H9 (cell line): Measurements from ENCODE around the gene PARD3. TPM values are rescaled to one million over a fixed set of nuclear protein-coding genes. Genes with fewer than 3 reads are reported as not detected.

Experiments used
- DNase-seq: peaks from one replicate; pipeline ENCODE4 v3.0.0-alpha.2; 2017
- H2AFZ ChIP-seq: one replicate; pipeline ENCODE4 v1.6.1; 2013; ENCODE audit warnings: mild to moderate bottlenecking, low read length, control low read depth, moderate library complexity
- H2AK5ac ChIP-seq: 2 replicates; pipeline ENCODE4 v1.6.1; 2013; ENCODE audit warnings: low read length, control low read depth, mixed read lengths; ENCODE audit not compliant: insufficient read length
- H2BK120ac ChIP-seq: one replicate; pipeline ENCODE4 v1.6.1; 2013; ENCODE audit warnings: low read depth, mild to moderate bottlenecking, low read length, control low read depth, inconsistent platforms; ENCODE audit not compliant: poor library complexity, severe bottlenecking
- H2BK12ac ChIP-seq: 2 replicates; pipeline ENCODE4 v1.6.1; 2013; ENCODE audit warnings: low read length, control low read depth, mixed read lengths, low read depth; ENCODE audit not compliant: insufficient read length
- H2BK15ac ChIP-seq: 2 replicates; pipeline ENCODE4 v1.6.1; 2013; ENCODE audit warnings: low read depth, low read length, control low read depth
- H2BK20ac ChIP-seq: one replicate; pipeline ENCODE4 v1.6.1; 2013; ENCODE audit warnings: low read depth, mild to moderate bottlenecking, low read length, control low read depth, inconsistent platforms; ENCODE audit not compliant: poor library complexity, severe bottlenecking
- H2BK5ac ChIP-seq: 2 replicates; pipeline ENCODE4 v1.6.1; 2013; ENCODE audit warnings: low read length, control low read depth, mixed read lengths; ENCODE audit not compliant: insufficient read length
- H3K14ac ChIP-seq: 2 replicates; pipeline ENCODE4 v1.6.1; 2013; ENCODE audit warnings: low read length, control low read depth; ENCODE audit not compliant: insufficient read depth
- H3K18ac ChIP-seq: 2 replicates; pipeline ENCODE4 v1.6.1; 2013; ENCODE audit warnings: low read depth, mild to moderate bottlenecking, mixed read lengths, low read length, control low read depth; ENCODE audit not compliant: insufficient read length
- H3K23ac ChIP-seq: 2 replicates; pipeline ENCODE4 v1.6.1; 2013; ENCODE audit warnings: low read length, control low read depth, mixed read lengths, low read depth; ENCODE audit not compliant: insufficient read length
- H3K23me2 ChIP-seq: 2 replicates; pipeline ENCODE4 v1.6.1; 2013; ENCODE audit warnings: low read depth, mild to moderate bottlenecking, mixed read lengths, low read length, control low read depth; ENCODE audit not compliant: insufficient read length, poor library complexity, severe bottlenecking
- H3K27ac ChIP-seq: 2 replicates; pipeline ENCODE4 v1.5.1; 2013; ENCODE audit warnings: low read length, control low read depth, mixed read lengths, low read depth; ENCODE audit not compliant: insufficient read length
- H3K27me3 ChIP-seq: 2 replicates; pipeline ENCODE4 v1.6.1; 2013; ENCODE audit warnings: low read length, control low read depth, inconsistent platforms; ENCODE audit not compliant: insufficient read depth
- H3K4ac ChIP-seq: 2 replicates; pipeline ENCODE4 v1.6.1; 2013; ENCODE audit warnings: low read depth, mild to moderate bottlenecking, control low read depth, inconsistent platforms, low read length, moderate library complexity
- H3K4me1 ChIP-seq: 2 replicates; pipeline ENCODE4 v1.6.1; 2013; ENCODE audit warnings: low read length, control low read depth, inconsistent platforms; ENCODE audit not compliant: insufficient read depth
- H3K4me2 ChIP-seq: 2 replicates; pipeline ENCODE4 v1.6.1; 2013; ENCODE audit warnings: low read length, control low read depth, mixed read lengths; ENCODE audit not compliant: insufficient read length, insufficient read depth
- H3K56ac ChIP-seq: 2 replicates; pipeline ENCODE4 v1.6.1; 2013; ENCODE audit warnings: low read depth, mild to moderate bottlenecking, mixed read lengths, low read length, control low read depth; ENCODE audit not compliant: insufficient read length
- H3K79me1 ChIP-seq: 2 replicates; pipeline ENCODE4 v1.6.1; 2013; ENCODE audit warnings: low read depth, mild to moderate bottlenecking, moderate library complexity, low read length, control low read depth, inconsistent platforms; ENCODE audit not compliant: insufficient read depth, poor library complexity, severe bottlenecking
- H3K79me2 ChIP-seq: 2 replicates; pipeline ENCODE4 v1.6.1; 2013; ENCODE audit warnings: low read length, control low read depth, inconsistent platforms; ENCODE audit not compliant: insufficient read depth
- H3K9ac ChIP-seq: 2 replicates; pipeline ENCODE4 v1.6.1; 2013; ENCODE audit warnings: low read length, control low read depth, mixed read lengths; ENCODE audit not compliant: insufficient read length; ENCODE audit errors: extremely low read depth
- H3K9me3 ChIP-seq: one replicate; pipeline ENCODE4 v1.6.1; 2013; ENCODE audit warnings: low read depth, low read length, inconsistent platforms; ENCODE audit not compliant: control insufficient read depth
- H3T11ph ChIP-seq: one replicate; pipeline ENCODE4 v1.6.1; 2013; ENCODE audit warnings: mild to moderate bottlenecking, low read length, control low read depth, inconsistent platforms
- H4K20me1 ChIP-seq: one replicate; pipeline ENCODE4 v1.6.1; 2013; ENCODE audit not compliant: control insufficient read depth, insufficient read length, insufficient read depth
- H4K5ac ChIP-seq: 2 replicates; pipeline ENCODE4 v1.6.1; 2013; ENCODE audit warnings: low read depth, mild to moderate bottlenecking, mixed read lengths, low read length, control low read depth; ENCODE audit not compliant: insufficient read length
- H4K8ac ChIP-seq: replicated peaks from 2 replicates; pipeline ENCODE4 v1.6.1; 2013; ENCODE audit warnings: low read length, control low read depth, mixed read lengths, low read depth; ENCODE audit not compliant: insufficient read length
- H4K91ac ChIP-seq: 2 replicates; pipeline ENCODE4 v1.6.1; 2013; ENCODE audit warnings: low read depth, mild to moderate bottlenecking, moderate library complexity, mixed read lengths, low read length, control low read depth; ENCODE audit not compliant: insufficient read length
- H3K27ac Mint-ChIP-seq, 3 experiments: 2 replicates in 2 of 3; 3 replicates in 1 of 3; pipeline ENCODE4 v1.8.0; 2020 to 2021; ENCODE audit warnings: mixed read lengths in 3 of 3, mild to moderate bottlenecking in 1 of 3, moderate library complexity in 1 of 3
- H3K27me3 Mint-ChIP-seq: 2 replicates; pipeline ENCODE4 v1.8.0; 2021; ENCODE audit warnings: low read depth, mild to moderate bottlenecking, moderate library complexity, mixed read lengths
- H3K36me3 Mint-ChIP-seq, 3 experiments: 2 replicates in 2 of 3; 3 replicates in 1 of 3; pipeline ENCODE4 v1.8.0; 2020 to 2021; ENCODE audit warnings: low read depth in 3 of 3, mixed read lengths in 3 of 3; ENCODE audit not compliant: insufficient read depth in 1 of 3
- H3K4me1 Mint-ChIP-seq, 2 experiments: 2 replicates each; pipeline ENCODE4 v1.8.0; 2020; ENCODE audit warnings: mixed read lengths in 2 of 2
- H3K4me3 Mint-ChIP-seq, 2 experiments: 2 replicates in 1 of 2; 3 replicates in 1 of 2; pipeline ENCODE4 v1.8.0; 2020 to 2021; ENCODE audit warnings: mild to moderate bottlenecking in 2 of 2, mixed read lengths in 2 of 2, moderate library complexity in 1 of 2
- H3K9me3 Mint-ChIP-seq, 2 experiments: 2 replicates in 1 of 2; 3 replicates in 1 of 2; pipeline ENCODE4 v1.8.0; 2020; ENCODE audit warnings: mild to moderate bottlenecking in 2 of 2, mixed read lengths in 2 of 2, moderate library complexity in 1 of 2
- WGBS: extraction: QIAGEN DNeasy Blood & Tissue Kit; methylation state at CpG from one replicate; pipeline ENCODE4 v1.1.7; 2013; ENCODE audit warnings: missing lambda C conversion rate, low lambda C conversion rate, mixed read lengths; ENCODE audit not compliant: insufficient read length; ENCODE audit errors: extremely low coverage; 5-methylcytosine and 5-hydroxymethylcytosine counted together
- total RNA-seq: library from RNA; stranded (reverse); gene quantifications from 2 replicates; pipeline ENCODE4 v1.2.1, GENCODE V29; 2021
- TF ChIP-seq, protein P1 (sequence below): fragments of 200-600 bp; sonication (generic); conservative IDR thresholded peaks from 3 replicates; pipeline ENCODE4 v1.8.0; 2021; ENCODE audit warnings: antibody characterized with exemption, mild to moderate bottlenecking

Gene PARD3
- total RNA-seq, 1 experiment from 2014 or later, result 44.7 TPM

DNA sequence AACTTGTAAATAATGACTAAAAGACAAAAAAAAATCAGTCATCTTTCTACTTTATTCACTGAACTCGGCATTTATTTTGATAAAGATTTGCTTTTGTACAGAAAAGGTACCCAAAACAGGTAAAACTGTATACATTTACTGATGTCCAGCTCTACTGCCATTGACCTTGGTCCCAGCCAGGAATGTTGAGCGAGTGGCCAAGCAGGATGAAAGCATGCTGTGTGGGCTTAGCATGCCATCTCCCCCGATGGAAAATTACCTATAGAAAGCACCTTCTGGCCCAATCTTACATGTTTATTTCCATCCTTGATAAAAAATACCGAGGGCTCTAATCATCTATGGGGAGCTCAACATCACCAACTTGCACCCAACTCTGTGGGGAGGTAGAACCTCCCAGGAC lies 6.8 kb downstream of the PARD3 start:
- no peak overlapping the region for H3K27ac Mint-ChIP-seq
- H3K4me3 Mint-ChIP-seq, result peak overlapping the region in 1 of 2 experiments; percentile 50; a peak in 1 of 5 replicates
- H3K79me2 ChIP-seq, result peaks cover 47% of the 10 kb centered on the region; the same call in 1 of the 2 replicates

More for the DNA sequence above, 6.8 kb downstream of the PARD3 start:
- H4K91ac ChIP-seq, result no peak overlapping the region
- no peak overlapping the region for H3K56ac ChIP-seq
- no peaks in the 10 kb centered on the region for H4K20me1 ChIP-seq
- Mint-ChIP-seq H3K4me1 (peaks cover 47 to 57% of the 10 kb centered on the region in 2 experiments), H3K9me3 (no peaks in the 10 kb centered on the region), H3K27me3 (peaks cover 3% of the 10 kb centered on the region), H3K36me3 (no peaks in the 10 kb centered on the region)
- H4K8ac ChIP-seq, result no peak overlapping the region
- no peak overlapping the region for H2BK15ac ChIP-seq
- no peak overlapping the region for H2BK12ac ChIP-seq
- peaks cover 18% of the 10 kb centered on the region for H3K79me1 ChIP-seq
- H2BK5ac ChIP-seq, result no peak overlapping the region
- no peak overlapping the region for H3K14ac ChIP-seq
- H3K18ac ChIP-seq, result no peak overlapping the region
- WGBS, result no CpG with 5 or more reads among the region's 4 CpGs
- no peaks in the 10 kb centered on the region for H3K23me2 ChIP-seq
- H3K9ac ChIP-seq, result no peak overlapping the region
- no peak for DNase-seq
- no peak overlapping the region for H2AK5ac ChIP-seq
- H3K27ac ChIP-seq, result no peak overlapping the region
- H3K9me3 ChIP-seq, result no peaks in the 10 kb centered on the region
- H3K4ac ChIP-seq, result no peak overlapping the region
- peaks cover 15% of the 10 kb centered on the region for H3K4me1 ChIP-seq
- TF ChIP-seq, protein P1, sequence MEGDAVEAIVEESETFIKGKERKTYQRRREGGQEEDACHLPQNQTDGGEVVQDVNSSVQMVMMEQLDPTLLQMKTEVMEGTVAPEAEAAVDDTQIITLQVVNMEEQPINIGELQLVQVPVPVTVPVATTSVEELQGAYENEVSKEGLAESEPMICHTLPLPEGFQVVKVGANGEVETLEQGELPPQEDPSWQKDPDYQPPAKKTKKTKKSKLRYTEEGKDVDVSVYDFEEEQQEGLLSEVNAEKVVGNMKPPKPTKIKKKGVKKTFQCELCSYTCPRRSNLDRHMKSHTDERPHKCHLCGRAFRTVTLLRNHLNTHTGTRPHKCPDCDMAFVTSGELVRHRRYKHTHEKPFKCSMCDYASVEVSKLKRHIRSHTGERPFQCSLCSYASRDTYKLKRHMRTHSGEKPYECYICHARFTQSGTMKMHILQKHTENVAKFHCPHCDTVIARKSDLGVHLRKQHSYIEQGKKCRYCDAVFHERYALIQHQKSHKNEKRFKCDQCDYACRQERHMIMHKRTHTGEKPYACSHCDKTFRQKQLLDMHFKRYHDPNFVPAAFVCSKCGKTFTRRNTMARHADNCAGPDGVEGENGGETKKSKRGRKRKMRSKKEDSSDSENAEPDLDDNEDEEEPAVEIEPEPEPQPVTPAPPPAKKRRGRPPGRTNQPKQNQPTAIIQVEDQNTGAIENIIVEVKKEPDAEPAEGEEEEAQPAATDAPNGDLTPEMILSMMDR, result no peak
- H3K27me3 ChIP-seq, result no peaks in the 10 kb centered on the region
- no peak overlapping the region for H2BK120ac ChIP-seq
- H2AFZ ChIP-seq, result no peak overlapping the region
- H2BK20ac ChIP-seq, result no peak overlapping the region
- no peak overlapping the region for H3K4me2 ChIP-seq
- no peak overlapping the region for H4K5ac ChIP-seq
- no peak overlapping the region for H3K23ac ChIP-seq
- no peak overlapping the region for H3T11ph ChIP-seq
